LNCAP (cell line): Measurements from ENCODE around the gene SPINDOC.

Experiments
- CTCF ChIP-seq: fragments of 450-650 bp; IDR thresholded peaks from 2 replicates; pipeline ENCODE4 v1.5.1; 2017; ENCODE audit warnings: mild to moderate bottlenecking

SPINDOC gene

GRCh38 chr11:63813035-63813562 is at the start of gene SPINDOC:
TSS of gene SPINDOC (plus strand) at chr11:63813456. CDS start at chr11:63813687, 231 bp downstream.
- no peak for TF ChIP-seq CTCF

GRCh38 chr11:63763496-63764339 is 49.5 kb upstream of the SPINDOC start:
- no peak for TF ChIP-seq CTCF

GRCh38 chr11:63764340-63764678 is 48.9 kb upstream of the SPINDOC start:
- no peak for TF ChIP-seq CTCF

- no peak for TF ChIP-seq CTCF
Observed at GRCh38 chr11:63764679-63765647, 48.3 kb upstream of the SPINDOC start.

GRCh38 chr11:63765688-63766241 is 47.5 kb upstream of the SPINDOC start:
- TF ChIP-seq CTCF, result no peak

GRCh38 chr11:63766531-63767235 is 46.6 kb upstream of the SPINDOC start:
- no peak for TF ChIP-seq CTCF

- no peak for TF ChIP-seq CTCF
Observed at GRCh38 chr11:63767267-63767564, 46.0 kb upstream of the SPINDOC start.
